H9 (cell line): ENCODE results near the gene SPATA22. TPM values are rescaled to one million over a fixed set of nuclear protein-coding genes. Genes with fewer than 3 reads are reported as not detected.

Experiments
- DNase-seq: peaks from one replicate; pipeline ENCODE4 v3.0.0-alpha.2; 2017
- H2AFZ ChIP-seq: one replicate; pipeline ENCODE4 v1.6.1; 2013; ENCODE audit warnings: mild to moderate bottlenecking, low read length, control low read depth, moderate library complexity
- H2AK5ac ChIP-seq: 2 replicates; pipeline ENCODE4 v1.6.1; 2013; ENCODE audit warnings: low read length, control low read depth, mixed read lengths; ENCODE audit not compliant: insufficient read length
- H2BK120ac ChIP-seq: one replicate; pipeline ENCODE4 v1.6.1; 2013; ENCODE audit warnings: low read depth, mild to moderate bottlenecking, low read length, control low read depth, inconsistent platforms; ENCODE audit not compliant: poor library complexity, severe bottlenecking
- H2BK12ac ChIP-seq: 2 replicates; pipeline ENCODE4 v1.6.1; 2013; ENCODE audit warnings: low read length, control low read depth, mixed read lengths, low read depth; ENCODE audit not compliant: insufficient read length
- H2BK15ac ChIP-seq: 2 replicates; pipeline ENCODE4 v1.6.1; 2013; ENCODE audit warnings: low read depth, low read length, control low read depth
- H2BK20ac ChIP-seq: one replicate; pipeline ENCODE4 v1.6.1; 2013; ENCODE audit warnings: low read depth, mild to moderate bottlenecking, low read length, control low read depth, inconsistent platforms; ENCODE audit not compliant: poor library complexity, severe bottlenecking
- H2BK5ac ChIP-seq: 2 replicates; pipeline ENCODE4 v1.6.1; 2013; ENCODE audit warnings: low read length, control low read depth, mixed read lengths; ENCODE audit not compliant: insufficient read length
- H3K14ac ChIP-seq: 2 replicates; pipeline ENCODE4 v1.6.1; 2013; ENCODE audit warnings: low read length, control low read depth; ENCODE audit not compliant: insufficient read depth
- H3K18ac ChIP-seq: 2 replicates; pipeline ENCODE4 v1.6.1; 2013; ENCODE audit warnings: low read depth, mild to moderate bottlenecking, mixed read lengths, low read length, control low read depth; ENCODE audit not compliant: insufficient read length
- H3K23ac ChIP-seq: 2 replicates; pipeline ENCODE4 v1.6.1; 2013; ENCODE audit warnings: low read length, control low read depth, mixed read lengths, low read depth; ENCODE audit not compliant: insufficient read length
- H3K23me2 ChIP-seq: 2 replicates; pipeline ENCODE4 v1.6.1; 2013; ENCODE audit warnings: low read depth, mild to moderate bottlenecking, mixed read lengths, low read length, control low read depth; ENCODE audit not compliant: insufficient read length, poor library complexity, severe bottlenecking
- H3K27ac ChIP-seq: 2 replicates; pipeline ENCODE4 v1.5.1; 2013; ENCODE audit warnings: low read length, control low read depth, mixed read lengths, low read depth; ENCODE audit not compliant: insufficient read length
- H3K27me3 ChIP-seq: 2 replicates; pipeline ENCODE4 v1.6.1; 2013; ENCODE audit warnings: low read length, control low read depth, inconsistent platforms; ENCODE audit not compliant: insufficient read depth
- H3K4ac ChIP-seq: 2 replicates; pipeline ENCODE4 v1.6.1; 2013; ENCODE audit warnings: low read depth, mild to moderate bottlenecking, control low read depth, inconsistent platforms, low read length, moderate library complexity
- H3K4me1 ChIP-seq: 2 replicates; pipeline ENCODE4 v1.6.1; 2013; ENCODE audit warnings: low read length, control low read depth, inconsistent platforms; ENCODE audit not compliant: insufficient read depth
- H3K4me2 ChIP-seq: 2 replicates; pipeline ENCODE4 v1.6.1; 2013; ENCODE audit warnings: low read length, control low read depth, mixed read lengths; ENCODE audit not compliant: insufficient read length, insufficient read depth
- H3K56ac ChIP-seq: 2 replicates; pipeline ENCODE4 v1.6.1; 2013; ENCODE audit warnings: low read depth, mild to moderate bottlenecking, mixed read lengths, low read length, control low read depth; ENCODE audit not compliant: insufficient read length
- H3K79me1 ChIP-seq: 2 replicates; pipeline ENCODE4 v1.6.1; 2013; ENCODE audit warnings: low read depth, mild to moderate bottlenecking, moderate library complexity, low read length, control low read depth, inconsistent platforms; ENCODE audit not compliant: insufficient read depth, poor library complexity, severe bottlenecking
- H3K79me2 ChIP-seq: 2 replicates; pipeline ENCODE4 v1.6.1; 2013; ENCODE audit warnings: low read length, control low read depth, inconsistent platforms; ENCODE audit not compliant: insufficient read depth
- H3K9ac ChIP-seq: 2 replicates; pipeline ENCODE4 v1.6.1; 2013; ENCODE audit warnings: low read length, control low read depth, mixed read lengths; ENCODE audit not compliant: insufficient read length; ENCODE audit errors: extremely low read depth
- H3K9me3 ChIP-seq: one replicate; pipeline ENCODE4 v1.6.1; 2013; ENCODE audit warnings: low read depth, low read length, inconsistent platforms; ENCODE audit not compliant: control insufficient read depth
- H3T11ph ChIP-seq: one replicate; pipeline ENCODE4 v1.6.1; 2013; ENCODE audit warnings: mild to moderate bottlenecking, low read length, control low read depth, inconsistent platforms
- H4K20me1 ChIP-seq: one replicate; pipeline ENCODE4 v1.6.1; 2013; ENCODE audit not compliant: control insufficient read depth, insufficient read length, insufficient read depth
- H4K5ac ChIP-seq: 2 replicates; pipeline ENCODE4 v1.6.1; 2013; ENCODE audit warnings: low read depth, mild to moderate bottlenecking, mixed read lengths, low read length, control low read depth; ENCODE audit not compliant: insufficient read length
- H4K8ac ChIP-seq: replicated peaks from 2 replicates; pipeline ENCODE4 v1.6.1; 2013; ENCODE audit warnings: low read length, control low read depth, mixed read lengths, low read depth; ENCODE audit not compliant: insufficient read length
- H4K91ac ChIP-seq: 2 replicates; pipeline ENCODE4 v1.6.1; 2013; ENCODE audit warnings: low read depth, mild to moderate bottlenecking, moderate library complexity, mixed read lengths, low read length, control low read depth; ENCODE audit not compliant: insufficient read length
- H3K27ac Mint-ChIP-seq, 3 experiments: 2 replicates in 2 of 3; 3 replicates in 1 of 3; pipeline ENCODE4 v1.8.0; 2020 to 2021; ENCODE audit warnings: mixed read lengths in 3 of 3, mild to moderate bottlenecking in 1 of 3, moderate library complexity in 1 of 3
- H3K27me3 Mint-ChIP-seq: 2 replicates; pipeline ENCODE4 v1.8.0; 2021; ENCODE audit warnings: low read depth, mild to moderate bottlenecking, moderate library complexity, mixed read lengths
- H3K36me3 Mint-ChIP-seq, 3 experiments: 2 replicates in 2 of 3; 3 replicates in 1 of 3; pipeline ENCODE4 v1.8.0; 2020 to 2021; ENCODE audit warnings: low read depth in 3 of 3, mixed read lengths in 3 of 3; ENCODE audit not compliant: insufficient read depth in 1 of 3
- H3K4me1 Mint-ChIP-seq, 2 experiments: 2 replicates each; pipeline ENCODE4 v1.8.0; 2020; ENCODE audit warnings: mixed read lengths in 2 of 2
- H3K4me3 Mint-ChIP-seq, 2 experiments: 2 replicates in 1 of 2; 3 replicates in 1 of 2; pipeline ENCODE4 v1.8.0; 2020 to 2021; ENCODE audit warnings: mild to moderate bottlenecking in 2 of 2, mixed read lengths in 2 of 2, moderate library complexity in 1 of 2
- H3K9me3 Mint-ChIP-seq, 2 experiments: 2 replicates in 1 of 2; 3 replicates in 1 of 2; pipeline ENCODE4 v1.8.0; 2020; ENCODE audit warnings: mild to moderate bottlenecking in 2 of 2, mixed read lengths in 2 of 2, moderate library complexity in 1 of 2
- CTCF ChIP-seq: fragments of 200-600 bp; sonication (generic); conservative IDR thresholded peaks from 3 replicates; pipeline ENCODE4 v1.8.0; 2021; ENCODE audit warnings: antibody characterized with exemption, mild to moderate bottlenecking
- WGBS: extraction: QIAGEN DNeasy Blood & Tissue Kit; methylation state at CpG from one replicate; pipeline ENCODE4 v1.1.7; 2013; ENCODE audit warnings: missing lambda C conversion rate, low lambda C conversion rate, mixed read lengths; ENCODE audit not compliant: insufficient read length; ENCODE audit errors: extremely low coverage; 5-methylcytosine and 5-hydroxymethylcytosine counted together
- total RNA-seq: library from RNA; stranded (reverse); gene quantifications from 2 replicates; pipeline ENCODE4 v1.2.1, GENCODE V29; 2021

Gene SPATA22
- total RNA-seq, 1 experiment from 2014 or later: not detected

GRCh38 chr17:3475812-3476610, 4.4 kb upstream of the SPATA22 start, which contains the start of gene ASPA:
ASPA (plus strand) TSS chr17:3475997; CDS start chr17:3476160, 163 bp downstream.
- H2BK5ac ChIP-seq: no peak within 1 kb of the TSS
- no peak for DNase-seq
- H4K8ac ChIP-seq: no peak within 1 kb of the TSS
- H4K5ac ChIP-seq: no peak within 1 kb of the TSS
- no peak within 1 kb of the TSS for H2AK5ac ChIP-seq
- H3K14ac ChIP-seq: no peak within 1 kb of the TSS
- H2BK15ac ChIP-seq: no peak within 1 kb of the TSS
- WGBS: no CpG with 5 or more reads among the region's 7 CpGs
- no peak within 1 kb of the TSS for H2BK20ac ChIP-seq
- H2AFZ ChIP-seq: no peak within 1 kb of the TSS
- no peak within 1 kb of the TSS for H3K4me2 ChIP-seq
- H3K23me2 ChIP-seq: no peaks in the 10 kb centered on the region
- no peak within 1 kb of the TSS for H3K27ac ChIP-seq
- no peak within 1 kb of the TSS for H3K9ac ChIP-seq
- H3K18ac ChIP-seq: no peak within 1 kb of the TSS
- no peaks in the 10 kb centered on the region for H3K79me1 ChIP-seq
- no peaks in the 10 kb centered on the region for H3K79me2 ChIP-seq
- Mint-ChIP-seq H3K4me3 (no peak within 1 kb of the TSS), H3K36me3 (no peaks in the 10 kb centered on the region), H3K4me1 (peaks cover 15 to 21% of the 10 kb centered on the region in 2 experiments), H3K27me3 (no peaks in the 10 kb centered on the region), H3K27ac (peak within 1 kb of the TSS in 1 of 3 experiments; percentile 53; a peak in 1 of 7 replicates), H3K9me3 (no peaks in the 10 kb centered on the region)
- no peaks in the 10 kb centered on the region for H3K9me3 ChIP-seq
- TF ChIP-seq CTCF: no peak
- no peak within 1 kb of the TSS for H3K23ac ChIP-seq
- no peak within 1 kb of the TSS for H2BK120ac ChIP-seq
- H2BK12ac ChIP-seq: no peak within 1 kb of the TSS
- H3T11ph ChIP-seq: no peak within 1 kb of the TSS
- H3K56ac ChIP-seq: no peak within 1 kb of the TSS
- no peaks in the 10 kb centered on the region for H3K27me3 ChIP-seq
- H4K91ac ChIP-seq: no peak within 1 kb of the TSS
- no peaks in the 10 kb centered on the region; the same call in 1 of the 2 replicates for H3K4me1 ChIP-seq
- no peaks in the 10 kb centered on the region for H4K20me1 ChIP-seq
- no peak within 1 kb of the TSS for H3K4ac ChIP-seq
